Heart right ventricle (tissue), 16 donors: ENCODE data around the gene PRKRIP1. TPM values are rescaled to one million over a fixed set of nuclear protein-coding genes. Genes with fewer than 3 reads are reported as not detected.

Experiments
- ATAC-seq, 8 donors: fragments of 200-7000 bp; cut with Tn5 transposase; one replicate each; pipeline ENCODE4 v1.9.1; 2020; ENCODE audit warnings: mild to moderate bottlenecking in 8 of 8, moderate library complexity in 8 of 8, moderate number of reproducible peaks in 1 of 8
- DNase-seq, 2 donors: peaks; one replicate each; pipeline ENCODE4 v3.0.0-alpha.2; 2020
- H3K27ac ChIP-seq, 10 donors: fragments of 200-600 bp; sonication (generic) in 2 of 10; one replicate each; pipeline versions ENCODE4 v1.5.0 to v1.8.0; 2020 to 2022; ENCODE audit warnings: mild to moderate bottlenecking in 3 of 10
- H3K27me3 ChIP-seq, 7 donors: fragments of 200-600 bp; one replicate each; pipeline ENCODE4 v1.8.0; 2021 to 2022; ENCODE audit warnings: mild to moderate bottlenecking in 2 of 7
- H3K36me3 ChIP-seq, 9 donors: fragments of 200-600 bp; sonication (generic) in 1 of 9; one replicate each; pipeline versions ENCODE4 v1.5.0 to v1.8.0; 2020 to 2022; ENCODE audit warnings: mild to moderate bottlenecking in 2 of 9
- H3K4me1 ChIP-seq, 9 donors: fragments of 200-600 bp; sonication (generic) in 1 of 9; one replicate each; pipeline versions ENCODE4 v1.5.0 to v1.8.0; 2020 to 2022; ENCODE audit warnings: mild to moderate bottlenecking in 4 of 9
- H3K4me3 ChIP-seq, 10 donors: fragments of 200-600 bp; sonication (generic) in 2 of 10; one replicate each; pipeline versions ENCODE4 v1.5.0 to v1.8.0; 2020 to 2022; ENCODE audit warnings: mild to moderate bottlenecking in 7 of 10, moderate library complexity in 2 of 10
- H3K9me3 ChIP-seq, 11 donors: fragments of 200-600 bp in 10 of 11; sonication (generic) in 2 of 11; one replicate each; pipeline versions ENCODE4 v1.5.0 to v1.8.0; 2013 to 2022; ENCODE audit warnings: mild to moderate bottlenecking in 2 of 11, control low read depth in 1 of 11, moderate library complexity in 1 of 11
- WGBS, 2 donors: extraction: QIAGEN DNeasy Blood & Tissue Kit; methylation state at CpG; one replicate each; pipeline ENCODE4 v1.1.7; 2013; ENCODE audit warnings: inconsistent platforms in 1 of 2; 5-methylcytosine and 5-hydroxymethylcytosine counted together
- intact Hi-C, 10 donors: fragments of 100-400 bp; cut with DNase I; formaldehyde crosslinking; loops; one replicate each; pipeline versions ENCODE4 v1.11.1 to v1.14.2; 2022
- polyA plus RNA-seq, 2 donors: library from polyadenylated mRNA; stranded (reverse); fragments of 200-250 nt; gene quantifications; one replicate each; pipeline ENCODE4 v1.2.3, GENCODE V29; 2013
- total RNA-seq, 10 donors: library from RNA; stranded (reverse); fragmentation: NEBNext Ultra II Directional in 3 of 10; extraction: Animal tissue kit (Norgen Biotek cat#: 25700) in 3 of 10; gene quantifications; one replicate each; pipeline versions ENCODE4 v1.2.1 to v1.2.4, GENCODE V29; 2021 to 2023
- TF ChIP-seq, protein P1 (sequence below), 9 donors: fragments of 200-600 bp; sonication (generic) in 2 of 9; IDR thresholded peaks; one replicate each; pipeline versions ENCODE4 v1.5.0 to v1.8.0; 2021 to 2022; ENCODE audit warnings: antibody characterized with exemption in 9 of 9, mild to moderate bottlenecking in 5 of 9, moderate library complexity in 1 of 9
- donor health status: Arrhythmogenic right ventricular cardiomyopathy.
- donor health status: ischemic (EF 13 %, LVEDD 7.1; RV severe dilation, severe dysfunction).
- donor health status: healthy with polysubstance abuse.
- donor health status: DM: no; HTN: yes; CAD: no.
- donor health status: DM: no; HTN: no; CAD: no.
- donor health status: ischemic (EF 25% LVEDD 6.9; RV normal size, moderate dysfunction).
- donor health status: ischemic (EF 25% LVEDD 5.7; RV mildly dilated, moderate dysfunction).
- donor health status: healthy.
- donor health status: DM: yes; HTN: yes; CAD: no.
- donor health status: Ischemic cardiomyopathy.
- donor health status: ischemic (EF 35%, LVEDD 5.7; RV mildly dilated, moderate dysfunction).
- donor health status: nonischemic (EF 11% LVEDD 7.7; RV severe dilation, severe dysfunction).
- donor health status: DM: yes; HTN: yes; CAD: no.
- donor health status: PGD.
- donor health status: ischemic (EF 29% LVEDD 5.4; RV normal size, mild dysfunction).
- donor health status: nonischemic (EF 23%, LVEDD 6.1; RV moderate dilation, normal function).

The PRKRIP1 gene
- total and polyA plus RNA-seq, 12 donors: 7.1 to 28.2 (median 11.3) TPM

GRCh38 chr7:102434039-102434486, 37.9 kb downstream of the PRKRIP1 start:
- 33 to 36% methylated on average over 9 of the region's 9 CpGs for whole genome bisulfite sequencing, 2 donors
- H3K9me3 ChIP-seq: no peaks in the 10 kb centered on the region
- peaks cover 0 to 30% (median 0%) of the 10 kb centered on the region in 9 donors for H3K36me3 ChIP-seq
- H3K4me1 ChIP-seq: peaks cover 0 to 49% (median 12%) of the 10 kb centered on the region in 9 donors
- H3K27ac ChIP-seq: peak overlapping the region in 8 of 10 donors; percentile 64 to 96 (median 78)
- TF ChIP-seq, protein P1, sequence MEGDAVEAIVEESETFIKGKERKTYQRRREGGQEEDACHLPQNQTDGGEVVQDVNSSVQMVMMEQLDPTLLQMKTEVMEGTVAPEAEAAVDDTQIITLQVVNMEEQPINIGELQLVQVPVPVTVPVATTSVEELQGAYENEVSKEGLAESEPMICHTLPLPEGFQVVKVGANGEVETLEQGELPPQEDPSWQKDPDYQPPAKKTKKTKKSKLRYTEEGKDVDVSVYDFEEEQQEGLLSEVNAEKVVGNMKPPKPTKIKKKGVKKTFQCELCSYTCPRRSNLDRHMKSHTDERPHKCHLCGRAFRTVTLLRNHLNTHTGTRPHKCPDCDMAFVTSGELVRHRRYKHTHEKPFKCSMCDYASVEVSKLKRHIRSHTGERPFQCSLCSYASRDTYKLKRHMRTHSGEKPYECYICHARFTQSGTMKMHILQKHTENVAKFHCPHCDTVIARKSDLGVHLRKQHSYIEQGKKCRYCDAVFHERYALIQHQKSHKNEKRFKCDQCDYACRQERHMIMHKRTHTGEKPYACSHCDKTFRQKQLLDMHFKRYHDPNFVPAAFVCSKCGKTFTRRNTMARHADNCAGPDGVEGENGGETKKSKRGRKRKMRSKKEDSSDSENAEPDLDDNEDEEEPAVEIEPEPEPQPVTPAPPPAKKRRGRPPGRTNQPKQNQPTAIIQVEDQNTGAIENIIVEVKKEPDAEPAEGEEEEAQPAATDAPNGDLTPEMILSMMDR (IDR thresholded peaks at IDR 0.05): no peak
- intact Hi-C loops: no loop called here
- ATAC-seq: peak in 5 of 8 donors; percentile 7 to 21 (median 19)
- no peak for DNase-seq
- peak overlapping the region; percentile 67 to 97 (median 82) for H3K4me3 ChIP-seq
- H3K27me3 ChIP-seq: no peaks in the 10 kb centered on the region

GRCh38 chr7:102436118-102436517, 40.0 kb downstream of the PRKRIP1 start:
- Histone ChIP-seq H3K9me3 (no peaks in the 10 kb centered on the region), H3K36me3 (peaks cover 0 to 49% (median 0%) of the 10 kb centered on the region in 9 donors), H3K4me3 (no peak overlapping the region), H3K27ac (no peak overlapping the region), H3K4me1 (peaks cover 0 to 44% (median 15%) of the 10 kb centered on the region in 9 donors), H3K27me3 (no peaks in the 10 kb centered on the region)
- no peak for DNase-seq
- WGBS, 2 donors: 95 to 96% methylated on average over 10 of the region's 10 CpGs
- TF ChIP-seq, protein P1 (IDR thresholded peaks at IDR 0.05): no peak
- ATAC-seq: no peak
- intact Hi-C loops: no loop called here

GRCh38 chr7:102439963-102440795, 44.0 kb downstream of the PRKRIP1 start:
- WGBS, 2 donors: 57 to 61% methylated on average over 17 of the region's 17 CpGs
- peak overlapping the region in 8 of 10 donors; percentile 7 to 67 (median 44) for H3K27ac ChIP-seq

More at GRCh38 chr7:102439963-102440795, 44.0 kb downstream of the PRKRIP1 start:
- ATAC-seq (peak; percentile 65 to 90 (median 86)), DNase-seq (peak; percentile 76)
- Histone ChIP-seq H3K4me3 (no peak overlapping the region), H3K9me3 (no peaks in the 10 kb centered on the region), H3K36me3 (peaks cover 0 to 66% (median 0%) of the 10 kb centered on the region in 9 donors), H3K4me1 (peaks cover 0 to 16% (median 10%) of the 10 kb centered on the region in 9 donors), H3K27me3 (no peaks in the 10 kb centered on the region)
- TF ChIP-seq, protein P1 (IDR thresholded peaks at IDR 0.05): no peak
- intact Hi-C loops: no loop called here
